Glutamatergic neuron (in vitro differentiated cells): ENCODE results near the gene TRIM22. TPM values are rescaled to one million over a fixed set of nuclear protein-coding genes. Genes with fewer than 3 reads are reported as not detected.
A peak's percentile ranks its signal among the peaks of the same experiment; 100 is the strongest.

Source experiments
- DNase-seq: peaks from one replicate; pipeline ENCODE4 v3.0.0; 2022
- H3K27ac Mint-ChIP-seq: one replicate; pipeline ENCODE4 v1.8.0; 2020; ENCODE audit warnings: mild to moderate bottlenecking, mixed read lengths, inconsistent platforms; ENCODE audit not compliant: unreplicated experiment
- H3K27me3 Mint-ChIP-seq: one replicate; pipeline ENCODE4 v1.8.0; 2020; ENCODE audit warnings: mild to moderate bottlenecking, moderate library complexity, mixed read lengths, inconsistent platforms; ENCODE audit not compliant: unreplicated experiment
- H3K36me3 Mint-ChIP-seq: one replicate; pipeline ENCODE4 v1.8.0; 2020; ENCODE audit warnings: mild to moderate bottlenecking, mixed read lengths, inconsistent platforms; ENCODE audit not compliant: unreplicated experiment
- H3K4me1 Mint-ChIP-seq: one replicate; pipeline ENCODE4 v1.8.0; 2020; ENCODE audit warnings: mild to moderate bottlenecking, low read depth, mixed read lengths, inconsistent platforms; ENCODE audit not compliant: unreplicated experiment
- H3K4me3 Mint-ChIP-seq: one replicate; pipeline ENCODE4 v1.8.0; 2020; ENCODE audit warnings: mild to moderate bottlenecking, mixed read lengths, inconsistent platforms; ENCODE audit not compliant: unreplicated experiment
- H3K9me3 Mint-ChIP-seq: one replicate; pipeline ENCODE4 v1.8.0; 2020; ENCODE audit warnings: mild to moderate bottlenecking, moderate library complexity, mixed read lengths, inconsistent platforms; ENCODE audit not compliant: unreplicated experiment
- CTCF ChIP-seq: fragments of 200-600 bp; sonication (generic); IDR thresholded peaks from one replicate; pipeline ENCODE4 v1.5.0; 2021; ENCODE audit not compliant: partially characterized antibody, unreplicated experiment
- total RNA-seq: library from RNA; stranded (reverse); fragmentation: NEBNext Ultra II Directional; extraction: Animal tissue kit (Norgen Biotek cat#: 25700); gene quantifications from one replicate; pipeline ENCODE4 v1.2.1, GENCODE V29; 2021; ENCODE audit not compliant: unreplicated experiment

TRIM22 gene
- total RNA-seq, 1 donor from 2014 or later = 5.0 TPM

- H3K36me3 Mint-ChIP-seq = no peaks in the 10 kb centered on the region
- TF ChIP-seq CTCF = no peak
- no peak for DNase-seq
- no peak overlapping the region for H3K27ac Mint-ChIP-seq
- no peak overlapping the region for H3K4me3 Mint-ChIP-seq
- H3K9me3 Mint-ChIP-seq = no peaks in the 10 kb centered on the region
- H3K27me3 Mint-ChIP-seq = no peaks in the 10 kb centered on the region
- H3K4me1 Mint-ChIP-seq = no peaks in the 10 kb centered on the region
Observed at GRCh38 chr11:5700421-5701054, 10.9 kb downstream of the TRIM22 start.

GRCh38 chr11:5701055-5701577, 11.5 kb downstream of the TRIM22 start:
- no peak overlapping the region for H3K4me3 Mint-ChIP-seq
- no peaks in the 10 kb centered on the region for H3K4me1 Mint-ChIP-seq
- DNase-seq = no peak
- no peaks in the 10 kb centered on the region for H3K9me3 Mint-ChIP-seq
- no peaks in the 10 kb centered on the region for H3K36me3 Mint-ChIP-seq
- no peak overlapping the region for H3K27ac Mint-ChIP-seq
- no peak for TF ChIP-seq CTCF
- H3K27me3 Mint-ChIP-seq = no peaks in the 10 kb centered on the region

GRCh38 chr11:5703741-5704536, 14.3 kb downstream of the TRIM22 start:
- Mint-ChIP-seq H3K9me3 (no peaks in the 10 kb centered on the region), H3K4me3 (no peak overlapping the region), H3K27ac (no peak overlapping the region), H3K27me3 (no peaks in the 10 kb centered on the region), H3K4me1 (no peaks in the 10 kb centered on the region), H3K36me3 (no peaks in the 10 kb centered on the region)
- no peak for TF ChIP-seq CTCF
- no peak for DNase-seq

GRCh38 chr11:5705688-5706087, 16.1 kb downstream of the TRIM22 start:
- Mint-ChIP-seq H3K36me3 (no peaks in the 10 kb centered on the region), H3K9me3 (no peaks in the 10 kb centered on the region), H3K4me1 (no peaks in the 10 kb centered on the region), H3K27ac (no peak overlapping the region), H3K27me3 (no peaks in the 10 kb centered on the region), H3K4me3 (no peak overlapping the region)
- no peak for TF ChIP-seq CTCF
- DNase-seq = no peak

- TF ChIP-seq CTCF = peak; percentile 44
- no peaks in the 10 kb centered on the region for H3K4me1 Mint-ChIP-seq
- H3K27me3 Mint-ChIP-seq = no peaks in the 10 kb centered on the region
- no peak overlapping the region for H3K27ac Mint-ChIP-seq
- H3K36me3 Mint-ChIP-seq = no peaks in the 10 kb centered on the region
- no peak overlapping the region for H3K4me3 Mint-ChIP-seq
- no peak for DNase-seq
- no peaks in the 10 kb centered on the region for H3K9me3 Mint-ChIP-seq
Observed at GRCh38 chr11:5712507-5712906, 22.9 kb downstream of the TRIM22 start.
